GM10266 (cell line): ENCODE data around the gene ZNF346.

Source experiments
- DNase-seq: peaks from one replicate; pipeline ENCODE4 v3.0.0; 2012; ENCODE audit errors: extremely low spot score
- CTCF ChIP-seq: IDR thresholded peaks from 2 replicates; pipeline ENCODE4 v1.5.1; 2012; ENCODE audit warnings: mild to moderate bottlenecking, low read depth; ENCODE audit not compliant: control insufficient read depth, insufficient read depth; ENCODE audit errors: missing control alignments

Gene ZNF346

GRCh38 chr5:177096162-177097015 is 73.9 kb downstream of the ZNF346 start:
- TF ChIP-seq CTCF, result no peak
- DNase-seq, result no peak

- DNase-seq, result no peak
- TF ChIP-seq CTCF, result no peak
These were observed 74.8 kb downstream of the ZNF346 start for GRCh38 chr5:177097016-177097985.

- TF ChIP-seq CTCF, result no peak
- no peak for DNase-seq
These were observed 75.6 kb downstream of the ZNF346 start for GRCh38 chr5:177098120-177098469.

GRCh38 chr5:177098470-177099141 is 76.1 kb downstream of the ZNF346 start:
- no peak for DNase-seq
- TF ChIP-seq CTCF, result no peak

GRCh38 chr5:177099422-177100093 is 77.1 kb downstream of the ZNF346 start:
- DNase-seq, result no peak
- no peak for TF ChIP-seq CTCF

GRCh38 chr5:177100714-177101121 is 78.2 kb downstream of the ZNF346 start:
- TF ChIP-seq CTCF, result no peak
- no peak for DNase-seq
